HG02943 (cell line): ENCODE results near the gene PARVB.

Experiments
- ATAC-seq: cut with Tn5 transposase; IDR thresholded peaks from one replicate; pipeline ENCODE4 v1.9.1; 2021; ENCODE audit warnings: mild to moderate bottlenecking, low read depth, moderate library complexity; ENCODE audit not compliant: unreplicated experiment

The PARVB gene

DNA sequence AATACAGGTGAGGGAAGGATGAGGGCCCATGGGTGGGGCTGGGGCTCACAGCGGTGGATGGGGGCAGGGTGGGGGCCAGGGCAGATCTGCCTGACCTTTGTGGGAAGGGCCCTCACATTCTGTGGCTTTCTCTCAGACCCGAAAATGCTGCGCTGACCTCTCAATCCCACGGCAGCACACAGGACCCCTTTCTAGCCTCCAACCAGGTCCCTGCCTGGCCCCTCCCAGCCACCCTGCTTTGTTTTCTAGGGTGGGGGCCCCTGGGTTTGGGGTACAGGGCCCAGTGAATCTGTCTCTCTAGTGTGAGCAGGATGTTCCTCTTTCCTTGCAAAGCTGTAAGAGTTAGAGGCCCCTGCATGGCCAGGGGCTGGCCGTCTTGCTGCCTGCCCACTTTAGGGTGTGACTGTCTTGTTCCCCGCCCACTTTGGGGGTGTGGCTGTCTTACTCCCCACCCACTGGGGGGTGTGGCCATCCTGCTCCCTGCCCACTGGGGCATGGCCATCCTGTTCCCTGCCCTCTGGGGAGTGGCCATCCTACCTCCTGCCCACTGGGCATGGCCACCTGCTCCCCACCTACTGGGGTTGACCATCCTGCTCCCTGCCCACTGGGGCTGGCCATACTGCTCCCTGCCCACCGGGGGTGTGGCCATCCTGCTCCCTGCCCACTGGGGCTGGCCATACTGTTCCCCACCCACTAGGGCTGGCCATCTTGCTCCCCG lies 168.2 kb downstream of the PARVB start:
- no peak for ATAC-seq

- ATAC-seq: no peak
These were observed 168.9 kb downstream of the PARVB start for GRCh38 chr22:44192816-44193534.

GRCh38 chr22:44193535-44193891 lies 169.4 kb downstream of the PARVB start:
- ATAC-seq: no peak

GRCh38 chr22:44194569-44194968 lies 170.5 kb downstream of the PARVB start:
- ATAC-seq: no peak

DNA sequence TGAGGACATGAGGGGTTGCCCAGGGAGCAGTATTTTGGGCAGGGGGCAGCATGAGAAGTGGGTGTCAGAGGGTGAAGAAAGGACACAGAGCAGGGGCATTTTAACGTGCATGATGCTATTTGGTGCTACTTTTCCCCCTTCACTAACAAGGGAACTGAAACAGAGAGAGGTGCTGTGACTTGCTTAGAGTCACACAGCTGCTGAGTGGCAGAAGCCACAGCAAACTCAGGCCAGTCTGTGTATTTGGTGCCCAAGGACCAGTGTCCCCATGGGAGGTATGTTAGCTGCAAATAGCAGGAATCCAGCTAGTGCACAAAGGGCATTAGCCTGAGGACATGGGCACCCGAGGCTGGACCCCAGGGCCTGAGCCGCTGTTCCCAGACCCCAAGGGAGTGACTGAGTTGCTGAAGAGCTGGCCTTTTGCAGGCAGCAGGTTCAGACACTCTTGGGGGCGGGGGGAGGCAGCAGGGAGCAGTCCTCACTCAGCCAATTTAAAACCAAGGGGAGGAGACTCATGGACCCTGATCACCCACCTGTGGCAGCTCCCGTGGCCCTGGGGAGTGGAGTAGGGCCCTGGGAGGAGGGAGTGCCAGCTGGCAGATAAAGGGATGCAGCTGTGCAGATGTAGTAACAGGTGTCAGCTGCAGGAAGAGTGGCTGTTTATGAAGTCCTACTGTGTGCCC lies 171.2 kb downstream of the PARVB start:
- ATAC-seq: no peak

- no peak for ATAC-seq
These were observed 172.1 kb downstream of the PARVB start for GRCh38 chr22:44196241-44196640.

DNA sequence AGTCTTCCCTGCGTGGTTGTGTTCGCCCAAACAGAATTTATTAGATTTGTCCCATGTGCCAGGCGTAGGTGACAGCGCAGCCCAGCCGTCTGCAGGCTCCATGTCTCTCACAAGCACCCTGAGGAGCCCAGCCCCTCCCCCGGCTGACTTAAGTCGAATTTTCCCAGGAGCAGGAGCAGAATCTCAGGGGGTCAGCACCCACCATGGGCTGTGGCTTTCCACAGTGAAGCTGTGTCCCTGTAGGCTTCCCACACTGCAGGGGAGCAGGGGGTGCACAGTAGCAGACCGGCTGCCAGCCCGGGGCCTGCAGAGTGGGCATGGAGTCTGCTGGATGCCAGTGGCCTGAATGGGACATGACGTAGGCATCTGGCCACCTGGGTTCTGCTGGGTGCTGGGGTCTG lies 172.6 kb downstream of the PARVB start:
- ATAC-seq: no peak

- no peak for ATAC-seq
These were observed 173.2 kb downstream of the PARVB start for GRCh38 chr22:44197271-44197670.

DNA sequence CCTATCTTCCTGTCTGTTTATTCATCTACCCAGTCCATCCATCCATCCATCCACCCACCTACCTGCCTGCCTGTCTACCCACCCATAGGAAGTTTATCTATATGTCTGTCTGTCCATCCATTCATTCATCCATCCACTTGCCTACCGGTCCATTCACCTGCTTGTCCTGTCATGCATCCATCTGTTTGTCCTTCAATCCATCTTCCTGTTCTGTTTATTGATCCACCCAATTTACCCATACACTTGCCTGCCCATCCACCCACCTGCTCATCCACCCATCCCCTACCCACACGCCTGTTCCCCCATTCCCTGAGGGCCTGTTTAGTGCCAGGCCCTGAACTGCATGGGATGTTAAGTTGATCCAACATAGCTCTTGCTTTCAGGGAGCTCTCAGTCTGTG lies 175.1 kb downstream of the PARVB start:
- no peak for ATAC-seq

- no peak for ATAC-seq
These were observed 175.8 kb downstream of the PARVB start for GRCh38 chr22:44199866-44200265.

- ATAC-seq: no peak
These were observed 176.3 kb downstream of the PARVB start for GRCh38 chr22:44200451-44200850.

DNA sequence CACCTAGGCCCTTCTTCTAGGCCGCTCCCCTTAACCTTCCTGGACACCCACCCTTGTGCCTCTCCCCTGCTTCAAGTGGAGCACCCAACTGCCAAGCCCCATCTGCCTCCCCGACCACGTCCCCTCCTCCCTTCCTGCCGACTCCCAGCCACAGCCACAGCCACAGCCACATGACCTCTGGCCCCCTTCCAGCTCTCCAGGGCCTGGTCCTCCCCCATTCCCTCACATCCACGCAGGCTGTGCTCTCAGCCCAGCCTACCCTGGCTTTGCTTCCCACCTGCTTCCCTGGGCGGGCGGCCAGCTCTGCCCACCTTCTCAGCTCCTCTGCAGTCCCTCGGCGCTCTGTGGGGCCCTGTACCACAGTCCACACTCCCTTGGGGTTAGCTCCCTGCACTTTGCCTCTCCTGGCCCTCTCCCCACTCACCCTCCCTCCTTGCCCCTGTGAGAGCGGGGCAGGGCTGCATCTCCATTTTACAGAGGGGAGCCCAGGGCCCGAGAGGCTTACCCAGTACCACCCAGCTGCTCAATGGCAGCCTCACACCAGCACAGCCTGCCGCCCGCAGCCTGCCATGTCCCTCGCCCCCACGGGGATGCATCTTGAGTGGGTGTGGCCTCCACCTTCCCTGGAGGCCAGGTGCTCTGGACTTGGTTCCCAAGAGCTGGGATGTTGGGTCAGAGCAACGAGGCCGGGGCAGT lies 176.9 kb downstream of the PARVB start:
- no peak for ATAC-seq

DNA sequence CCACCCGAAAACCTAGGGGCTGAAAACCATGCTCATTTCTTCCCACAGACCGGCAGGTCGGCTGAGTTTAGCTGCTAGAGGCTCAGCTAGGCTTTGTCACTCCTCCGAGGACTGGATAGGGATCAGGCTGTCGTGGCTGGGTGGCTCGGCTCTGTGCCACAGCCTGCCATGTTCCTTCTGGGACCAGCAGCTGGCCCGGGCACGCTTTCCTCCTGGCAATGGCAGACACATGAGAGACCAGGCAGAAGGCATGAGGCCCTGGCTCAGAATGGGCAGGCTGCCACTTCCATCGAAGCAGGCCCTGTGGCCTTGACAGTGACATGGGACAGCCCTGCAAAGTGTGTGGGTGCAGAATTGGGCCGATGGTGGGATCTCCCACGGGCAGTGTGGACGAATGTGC lies 177.6 kb downstream of the PARVB start:
- ATAC-seq: no peak

DNA sequence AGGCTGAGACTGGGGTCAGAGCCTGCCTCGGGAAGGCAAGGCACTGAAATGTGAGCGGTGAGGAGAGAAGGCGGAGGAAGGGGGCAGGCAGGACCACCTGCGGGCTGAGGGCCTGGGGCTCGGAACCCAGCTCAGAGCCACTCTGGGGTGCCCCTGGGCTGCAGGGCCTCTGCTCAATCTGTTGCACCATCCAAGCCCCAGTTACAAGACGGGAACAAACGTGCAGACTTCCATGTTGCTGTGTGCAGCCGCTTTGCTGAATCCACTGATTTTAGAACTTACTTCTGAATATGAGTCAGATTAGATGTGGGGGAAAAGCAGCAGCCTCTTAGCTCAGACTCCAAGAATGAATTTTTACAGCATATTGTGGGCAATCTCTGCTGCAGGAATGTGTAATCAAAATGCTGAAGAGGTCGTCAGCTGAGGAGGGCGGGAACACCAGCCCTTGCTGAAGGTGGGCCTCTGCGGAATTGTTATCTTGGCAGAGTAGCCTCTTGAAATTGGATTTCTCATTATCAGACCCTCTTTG lies 178.2 kb downstream of the PARVB start:
- no peak for ATAC-seq

GRCh38 chr22:44203203-44203602 lies 179.1 kb downstream of the PARVB start:
- no peak for ATAC-seq

DNA sequence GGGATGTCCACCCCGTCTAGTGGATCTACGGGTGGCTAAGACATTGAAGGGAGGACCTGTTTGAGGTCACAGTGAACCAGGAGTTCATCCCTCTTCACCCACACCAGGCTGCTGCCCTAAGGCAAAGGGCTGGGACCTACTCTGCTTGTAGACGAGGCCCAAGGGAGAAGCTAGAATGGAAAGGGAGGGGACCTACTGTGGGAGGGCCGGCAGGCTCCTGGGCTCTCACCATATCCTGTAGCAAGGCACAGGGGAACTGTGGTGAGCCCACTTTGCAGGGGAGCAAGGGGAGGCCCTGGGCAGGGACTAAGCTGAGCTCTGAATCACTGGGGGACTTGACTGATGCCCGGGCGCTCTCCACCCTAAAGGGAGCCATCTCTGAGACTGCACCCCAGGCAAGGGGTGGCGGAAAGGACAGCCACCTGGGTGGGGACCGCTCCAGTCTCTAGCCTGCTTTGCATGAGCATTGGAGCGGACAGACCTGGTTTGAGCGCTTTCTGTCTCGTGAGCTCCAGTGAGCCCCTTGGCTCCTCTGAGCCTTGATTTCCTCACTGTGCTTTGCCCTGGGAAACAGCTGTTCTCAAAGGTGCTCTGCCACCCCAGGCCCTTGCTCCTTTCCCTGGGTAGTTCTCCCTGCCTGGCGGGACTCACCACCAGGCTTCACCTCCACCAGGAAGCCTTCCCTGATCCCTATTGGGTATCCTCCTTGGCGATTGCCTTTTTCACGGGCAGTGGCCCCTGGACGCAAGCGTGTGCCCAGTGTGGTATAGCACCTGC lies 180.8 kb downstream of the PARVB start:
- no peak for ATAC-seq

DNA sequence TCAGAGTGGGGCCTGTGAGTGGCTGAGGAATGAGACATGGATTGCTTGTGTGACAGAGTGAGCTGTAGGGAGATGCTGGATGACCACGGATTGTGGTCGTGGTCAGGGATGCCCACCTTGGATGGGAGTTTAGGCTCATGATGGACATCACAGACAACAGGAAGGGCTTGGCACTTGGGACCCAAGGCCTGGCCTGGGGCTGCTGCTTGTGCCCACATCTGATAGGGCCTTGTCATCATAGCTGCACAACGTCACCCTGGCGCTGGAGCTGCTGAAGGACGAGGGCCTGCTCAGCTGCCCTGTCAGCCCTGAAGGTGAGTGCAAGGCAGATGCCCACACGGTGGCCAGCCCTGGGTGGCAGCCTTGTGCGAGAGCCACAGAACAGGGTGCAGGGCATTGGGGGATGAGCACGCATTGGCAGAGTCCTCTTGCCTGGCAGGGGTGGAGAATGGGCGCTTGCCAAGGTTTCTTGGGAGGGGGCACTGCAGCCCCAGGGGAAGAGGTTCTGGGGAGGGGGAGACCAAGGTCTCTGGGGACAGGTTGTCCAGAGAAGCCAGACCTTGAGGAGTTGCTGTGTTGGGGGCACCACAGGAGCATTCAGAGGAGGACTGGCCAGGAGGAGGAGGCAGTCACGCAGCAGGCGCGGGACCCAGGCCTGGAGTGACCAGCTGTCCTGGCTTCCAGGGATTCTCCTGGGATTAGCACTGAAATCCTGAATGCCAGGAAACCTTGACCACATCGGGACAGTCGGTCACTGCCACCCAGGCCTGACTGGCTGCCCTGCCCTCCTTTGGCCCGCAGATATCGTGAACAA lies 181.6 kb downstream of the PARVB start:
- no peak for ATAC-seq

DNA sequence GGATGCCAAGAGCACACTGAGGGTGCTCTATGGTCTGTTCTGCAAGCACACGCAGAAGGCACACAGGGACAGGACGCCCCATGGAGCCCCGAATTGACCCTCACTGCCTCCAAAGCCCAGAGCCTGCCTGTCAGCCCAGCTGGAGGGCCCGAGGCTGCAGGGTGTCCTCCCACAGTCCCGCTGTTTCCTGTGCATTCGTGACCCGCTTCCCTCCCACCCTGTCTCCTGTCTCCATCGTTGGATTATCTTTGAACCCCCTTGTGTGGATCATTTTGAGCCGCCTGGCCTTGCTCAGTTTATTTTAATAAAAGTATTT lies 182.2 kb downstream of the PARVB start:
- no peak for ATAC-seq

DNA sequence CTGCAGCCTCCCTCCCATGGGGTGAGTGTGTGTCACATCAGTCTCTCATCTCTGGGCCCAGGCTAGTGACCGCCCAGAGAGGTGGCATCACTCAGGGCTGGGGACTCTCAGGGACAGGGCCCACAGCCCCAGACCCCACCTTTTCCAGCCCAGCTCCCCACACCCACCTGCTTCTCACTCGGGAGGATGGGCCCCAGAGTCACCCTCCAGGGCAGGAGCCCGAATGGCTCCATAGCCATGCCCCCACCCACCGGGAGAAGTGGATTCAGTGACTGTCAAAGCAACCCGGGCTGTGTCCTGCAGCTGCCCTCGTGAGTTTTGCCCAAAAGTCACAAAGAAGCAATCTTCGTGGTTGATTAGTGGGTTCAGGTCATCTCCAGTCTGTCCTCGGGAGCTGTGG lies 182.6 kb downstream of the PARVB start:
- no peak for ATAC-seq
